Astrocyte of the cerebellum (primary cell): ENCODE results near the gene GMDS.

Source experiments
- DNase-seq: peaks from one replicate; pipeline ENCODE4 v3.0.0-alpha.2; 2011; ENCODE audit warnings: low read depth
- H3K4me3 ChIP-seq: 2 replicates; pipeline ENCODE4 v1.5.1; 2011; ENCODE audit warnings: mild to moderate bottlenecking, low read depth, low read length, moderate library complexity
- in situ Hi-C: cut with HindIII; loops from 2 replicates; pipeline ENCODE4 v1.10.0; 2017; ENCODE audit warnings: low sequenced_read_pairs
- TF ChIP-seq, protein P1 (sequence below): IDR thresholded peaks from 2 replicates; pipeline ENCODE4 v1.5.1; 2012; ENCODE audit warnings: low read length, low read depth, moderate library complexity, mild to moderate bottlenecking; ENCODE audit errors: missing control alignments

Gene GMDS

DNA sequence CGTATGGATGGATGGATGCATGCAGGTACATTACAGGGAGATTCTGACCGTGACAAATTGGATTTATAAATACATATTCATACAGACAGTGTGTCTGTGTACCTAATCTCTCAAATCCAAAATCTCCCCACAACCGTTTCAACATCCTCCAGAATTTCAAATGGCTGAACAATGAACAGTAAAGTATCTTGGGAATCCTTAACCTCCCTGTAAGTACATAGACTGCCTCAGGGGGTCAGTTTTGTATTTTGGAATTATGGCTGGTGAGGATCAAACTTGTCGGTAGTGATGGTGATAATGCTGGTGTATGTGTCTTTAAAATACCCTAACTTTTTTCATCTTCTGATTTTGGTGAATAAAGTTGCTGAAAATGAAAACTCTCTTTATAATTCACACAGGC is 389.5 kb downstream of the GMDS start:
- in situ Hi-C loops, result no loop called here
- no peak overlapping the region for H3K4me3 ChIP-seq
- DNase-seq, result no peak
- TF ChIP-seq, protein P1, sequence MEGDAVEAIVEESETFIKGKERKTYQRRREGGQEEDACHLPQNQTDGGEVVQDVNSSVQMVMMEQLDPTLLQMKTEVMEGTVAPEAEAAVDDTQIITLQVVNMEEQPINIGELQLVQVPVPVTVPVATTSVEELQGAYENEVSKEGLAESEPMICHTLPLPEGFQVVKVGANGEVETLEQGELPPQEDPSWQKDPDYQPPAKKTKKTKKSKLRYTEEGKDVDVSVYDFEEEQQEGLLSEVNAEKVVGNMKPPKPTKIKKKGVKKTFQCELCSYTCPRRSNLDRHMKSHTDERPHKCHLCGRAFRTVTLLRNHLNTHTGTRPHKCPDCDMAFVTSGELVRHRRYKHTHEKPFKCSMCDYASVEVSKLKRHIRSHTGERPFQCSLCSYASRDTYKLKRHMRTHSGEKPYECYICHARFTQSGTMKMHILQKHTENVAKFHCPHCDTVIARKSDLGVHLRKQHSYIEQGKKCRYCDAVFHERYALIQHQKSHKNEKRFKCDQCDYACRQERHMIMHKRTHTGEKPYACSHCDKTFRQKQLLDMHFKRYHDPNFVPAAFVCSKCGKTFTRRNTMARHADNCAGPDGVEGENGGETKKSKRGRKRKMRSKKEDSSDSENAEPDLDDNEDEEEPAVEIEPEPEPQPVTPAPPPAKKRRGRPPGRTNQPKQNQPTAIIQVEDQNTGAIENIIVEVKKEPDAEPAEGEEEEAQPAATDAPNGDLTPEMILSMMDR, result no peak

DNA sequence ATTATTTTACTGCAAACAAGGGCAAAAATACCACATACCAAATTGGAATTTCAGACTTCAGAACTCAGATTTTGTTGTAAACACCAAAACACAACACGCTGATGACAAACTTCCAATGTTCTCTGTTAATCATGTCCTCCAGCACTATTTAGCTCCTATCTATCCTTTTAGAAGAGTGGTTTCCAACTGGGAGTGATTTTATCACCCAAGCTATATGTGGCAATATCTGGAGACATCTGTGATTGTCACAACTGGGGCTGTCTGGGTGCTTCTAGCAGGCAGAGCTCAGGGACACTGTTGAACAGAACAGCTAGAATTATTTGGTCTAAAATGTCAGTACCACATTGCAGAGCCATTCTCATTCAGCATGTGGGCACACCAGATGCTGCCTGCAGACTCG is 391.1 kb downstream of the GMDS start:
- no peak overlapping the region for H3K4me3 ChIP-seq
- TF ChIP-seq, protein P1, result no peak
- DNase-seq, result no peak
- in situ Hi-C loops, result no loop called here

DNA sequence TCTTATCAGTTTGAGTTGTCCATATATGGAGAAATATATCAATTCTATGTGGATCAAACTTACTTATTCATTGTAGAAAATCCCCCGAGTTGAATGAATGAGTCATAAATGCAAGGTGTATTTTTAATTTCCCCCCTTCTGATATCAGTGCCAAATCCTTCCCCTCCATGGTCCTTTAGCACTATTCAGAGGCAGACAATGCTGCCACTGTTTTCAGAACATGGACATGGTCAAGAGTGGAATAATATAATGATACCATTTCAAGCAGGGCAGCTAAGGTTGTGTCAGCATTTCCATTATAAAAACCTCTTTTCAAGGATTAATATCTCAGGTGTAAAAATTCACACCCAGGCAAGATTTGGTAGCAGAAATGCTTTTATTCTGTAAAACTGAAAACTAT is 391.6 kb downstream of the GMDS start:
- in situ Hi-C loops, result no loop called here
- TF ChIP-seq, protein P1, result no peak
- no peak overlapping the region for H3K4me3 ChIP-seq
- no peak for DNase-seq

DNA sequence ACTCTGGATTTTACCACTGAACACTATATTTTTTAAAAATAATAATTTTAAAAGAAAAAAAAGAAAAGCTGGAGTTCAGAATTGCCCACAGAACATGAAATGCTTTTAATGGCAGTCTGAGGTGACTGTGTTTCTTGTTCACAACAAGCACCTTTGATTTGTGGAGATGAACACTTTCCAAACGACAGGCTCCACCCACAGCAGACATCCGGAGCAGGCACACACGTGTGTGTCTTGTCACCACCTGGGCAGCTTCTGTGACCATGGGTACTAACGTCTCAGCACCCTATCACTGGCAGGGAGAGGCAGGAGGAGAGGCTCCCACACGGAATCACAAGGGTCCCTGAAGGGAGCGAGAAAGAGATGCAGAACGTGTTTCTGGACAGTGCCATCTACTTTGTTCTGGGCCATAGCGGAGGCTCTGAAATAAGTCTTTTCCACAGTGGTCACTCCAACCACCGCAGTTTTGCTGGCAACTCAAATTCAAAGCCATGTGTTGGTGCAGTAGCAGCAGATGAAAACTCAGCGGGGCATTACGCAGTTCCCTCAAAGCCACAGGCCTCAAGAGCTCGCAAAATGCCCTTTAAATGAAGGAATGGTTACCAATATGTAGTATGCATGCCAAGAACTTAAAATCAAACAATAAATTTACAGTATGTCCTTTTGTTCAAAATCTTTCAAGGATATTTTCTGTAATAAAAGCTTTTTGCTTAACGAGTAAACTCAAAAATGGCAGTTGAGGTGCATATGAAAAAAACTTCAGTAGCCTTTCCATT is 393.5 kb downstream of the GMDS start:
- TF ChIP-seq, protein P1, result no peak
- no peak for DNase-seq
- no peak overlapping the region for H3K4me3 ChIP-seq
- in situ Hi-C loops, result no loop called here

DNA sequence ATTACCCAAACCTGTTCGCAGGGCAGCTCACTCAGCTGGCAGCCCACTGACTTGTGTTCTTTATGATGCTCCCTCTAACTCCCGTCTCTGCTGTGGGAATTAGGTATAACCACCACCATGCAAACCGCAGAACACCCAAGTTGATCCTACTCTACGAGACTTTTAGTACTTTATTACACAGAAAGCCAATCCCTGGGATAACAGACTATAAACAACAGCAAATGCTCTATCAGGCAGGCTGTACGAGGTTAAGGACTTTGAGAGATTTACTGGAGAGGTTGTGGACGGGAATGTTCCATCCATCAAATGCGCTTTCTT is 394.6 kb downstream of the GMDS start:
- in situ Hi-C loops, result no loop called here
- no peak for DNase-seq
- TF ChIP-seq, protein P1, result no peak
- no peak overlapping the region for H3K4me3 ChIP-seq

DNA sequence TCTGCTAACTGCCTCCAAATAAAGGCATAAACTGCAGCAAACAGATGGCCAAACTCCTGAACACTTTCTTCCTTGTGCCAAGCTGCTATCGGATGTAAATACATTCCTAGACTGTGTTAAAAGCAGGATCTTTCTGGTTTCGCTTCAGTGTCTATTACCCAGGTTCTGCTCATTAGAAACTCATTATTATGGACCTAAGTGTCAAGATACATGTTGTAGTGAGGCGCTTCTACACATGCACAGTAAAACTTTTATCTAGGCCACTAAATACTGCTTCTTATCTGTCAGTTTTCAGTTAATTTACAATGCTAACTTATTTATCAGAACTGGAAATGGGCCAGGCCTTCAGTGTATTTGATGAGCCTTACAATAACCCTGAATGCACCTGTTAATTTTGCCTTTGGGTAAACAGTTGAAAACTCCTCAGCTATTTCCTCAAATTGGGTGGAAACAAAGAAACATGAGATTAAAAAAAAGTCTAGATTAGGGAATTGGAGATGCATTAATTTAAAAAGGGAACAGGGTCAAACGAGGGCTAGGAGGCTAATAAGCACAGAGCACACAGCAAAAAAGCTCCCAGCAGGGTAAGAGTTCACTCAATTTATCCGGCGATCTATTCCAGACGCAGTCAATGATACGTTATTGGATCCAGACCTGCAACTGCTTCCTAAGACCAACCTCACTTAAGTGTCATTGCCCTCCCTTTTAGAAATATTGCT is 395.1 kb downstream of the GMDS start:
- DNase-seq, result no peak

More for the DNA sequence above, 395.1 kb downstream of the GMDS start:
- TF ChIP-seq, protein P1, result no peak
- in situ Hi-C loops, result no loop called here
- no peak overlapping the region for H3K4me3 ChIP-seq
